NCI-H446 (cell line): Measurements from ENCODE around the gene PALLD.
"Not testable (repeated sequence)": the region's sequence is repeated elsewhere in the genome, so short reads cannot be mapped to it uniquely, and the experiment has no call there.

Source experiments
- DNase-seq, 2 experiments: peaks; one replicate each; lab custom pipeline; 2025; lab: John Stamatoyannopoulos, UW

The PALLD gene

GRCh38 chr4:168702581-168703087, 205.8 kb downstream of the PALLD start:
- DNase-seq = not testable (repeated sequence)

DNA sequence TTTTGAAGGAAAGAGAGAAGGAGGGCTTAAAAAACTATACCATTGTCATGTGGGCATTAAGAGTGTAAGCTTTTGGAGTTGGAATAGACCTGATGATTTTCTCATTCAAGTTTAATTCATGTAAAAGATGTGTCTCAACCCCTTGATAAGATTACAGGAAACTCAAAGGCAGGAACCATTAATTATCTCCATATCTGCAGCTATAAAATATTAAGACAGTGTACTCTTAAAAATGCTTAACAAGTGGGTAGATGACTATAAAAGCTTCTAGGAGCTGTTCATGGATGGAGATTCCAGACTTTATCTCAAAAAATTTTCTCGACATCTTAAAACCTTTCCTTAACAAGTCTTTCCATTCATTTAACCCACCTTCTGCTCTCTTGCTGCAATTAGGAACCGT, 208.3 kb downstream of the PALLD start:
- no peak for DNase-seq

DNA sequence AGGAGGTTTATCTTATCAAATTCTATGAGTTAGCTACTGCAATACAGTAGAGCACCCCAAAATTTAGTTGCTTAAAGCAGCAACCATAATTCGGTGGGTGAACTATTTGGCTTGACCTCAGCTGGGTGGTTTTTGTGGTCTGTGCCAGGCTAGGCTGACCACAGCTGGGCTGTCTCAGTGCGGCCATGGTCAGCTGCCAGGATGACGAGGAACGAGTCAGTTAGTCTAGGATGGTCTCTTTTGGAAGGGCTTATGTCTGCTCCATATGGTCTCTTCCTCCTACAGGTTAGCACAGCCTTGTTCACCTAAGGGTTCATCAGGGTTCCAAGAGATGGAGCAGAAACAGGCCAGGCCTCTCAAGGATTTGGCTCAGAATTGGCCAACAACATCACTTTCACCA, 210.4 kb downstream of the PALLD start:
- no peak for DNase-seq

GRCh38 chr4:168708108-168708507, 211.3 kb downstream of the PALLD start:
- no peak for DNase-seq

GRCh38 chr4:168710353-168710946, 213.6 kb downstream of the PALLD start:
- peak; percentile 28 to 34 for DNase-seq

- peak in 1 of 2 experiments; percentile 50 for DNase-seq
Measured at GRCh38 chr4:168711197-168712140, 214.6 kb downstream of the PALLD start.

DNA sequence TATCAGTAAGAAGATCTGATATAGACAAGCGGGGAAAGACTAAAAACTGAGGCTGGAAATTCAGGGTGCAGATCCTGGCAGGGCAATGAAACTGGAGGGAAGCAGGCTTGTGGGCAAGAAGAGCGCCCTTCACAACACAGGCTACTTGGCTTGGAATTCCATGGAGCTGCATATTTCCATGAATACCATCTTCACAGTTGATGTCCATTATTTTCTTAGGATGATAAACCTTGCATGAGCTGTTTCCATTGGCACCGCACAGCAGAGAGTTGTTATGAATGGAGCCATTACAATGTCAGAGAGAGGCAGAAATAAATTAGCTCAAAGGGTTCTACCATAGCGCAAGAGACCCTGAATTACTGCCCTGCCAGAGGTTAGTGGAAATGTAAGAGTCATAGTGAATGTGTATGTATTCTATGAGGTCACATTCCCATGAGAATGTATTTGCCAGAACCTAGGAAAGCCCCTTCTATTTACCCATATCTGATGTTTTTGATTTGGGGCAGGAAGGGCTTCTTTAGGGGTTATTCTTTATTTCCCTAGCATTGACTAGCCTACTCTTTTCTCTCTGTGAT, 215.6 kb downstream of the PALLD start:
- DNase-seq = no peak

DNA sequence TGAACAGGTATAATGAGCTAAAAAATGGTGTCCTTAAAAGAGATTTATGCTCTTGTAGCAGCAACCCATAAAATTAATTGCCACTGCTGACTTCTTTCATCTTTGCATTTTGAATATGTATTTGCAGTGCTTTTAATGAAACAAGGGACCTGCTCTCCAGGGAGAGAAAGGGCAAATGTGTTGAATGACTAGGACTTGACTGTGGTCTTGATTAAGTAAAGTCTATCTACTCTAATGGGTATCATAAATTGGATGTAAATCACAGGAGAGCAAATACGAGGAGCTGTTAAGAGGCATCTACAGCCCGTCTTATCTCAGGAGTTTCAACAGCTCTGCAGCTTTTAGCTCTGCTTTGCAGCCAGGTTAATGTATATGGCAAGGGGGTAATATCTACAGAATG, 216.4 kb downstream of the PALLD start:
- no peak for DNase-seq

GRCh38 chr4:168715896-168716295, 219.0 kb downstream of the PALLD start:
- DNase-seq = no peak

DNA sequence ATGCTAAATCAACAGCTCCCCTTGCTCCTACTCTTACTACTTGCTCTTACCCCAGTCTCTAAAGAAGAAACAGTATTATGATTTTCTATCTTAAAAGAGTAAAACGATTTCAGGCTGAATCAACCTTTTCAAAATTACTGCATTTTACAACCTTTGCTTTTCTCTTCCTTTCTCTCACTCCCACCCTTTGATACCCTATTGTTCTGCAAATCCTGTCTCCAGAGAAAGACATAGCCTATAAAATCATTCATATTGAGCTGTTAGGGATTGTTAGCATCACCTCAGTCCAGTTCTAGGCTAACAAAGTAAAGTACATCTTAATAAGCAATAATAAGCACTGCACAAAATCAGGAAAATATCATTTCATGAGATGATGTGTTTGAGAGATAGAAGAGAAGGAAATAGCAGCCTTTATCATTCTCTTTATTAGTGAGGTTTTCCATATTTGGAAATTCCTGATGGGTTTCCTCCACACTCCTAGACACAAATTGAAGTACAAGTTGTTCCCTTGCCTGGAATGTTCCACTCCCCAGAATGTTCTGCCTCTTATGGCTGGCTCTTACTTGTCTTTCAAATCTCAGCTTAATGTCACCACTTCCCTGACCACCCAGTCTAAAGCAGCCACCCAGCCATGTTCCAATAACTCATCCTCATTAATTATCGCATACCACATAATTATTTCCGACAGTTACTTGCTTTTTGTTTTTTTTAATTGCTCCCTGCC, 219.7 kb downstream of the PALLD start:
- DNase-seq = no peak

GRCh38 chr4:168717847-168718246, 221.0 kb downstream of the PALLD start:
- DNase-seq = no peak

DNA sequence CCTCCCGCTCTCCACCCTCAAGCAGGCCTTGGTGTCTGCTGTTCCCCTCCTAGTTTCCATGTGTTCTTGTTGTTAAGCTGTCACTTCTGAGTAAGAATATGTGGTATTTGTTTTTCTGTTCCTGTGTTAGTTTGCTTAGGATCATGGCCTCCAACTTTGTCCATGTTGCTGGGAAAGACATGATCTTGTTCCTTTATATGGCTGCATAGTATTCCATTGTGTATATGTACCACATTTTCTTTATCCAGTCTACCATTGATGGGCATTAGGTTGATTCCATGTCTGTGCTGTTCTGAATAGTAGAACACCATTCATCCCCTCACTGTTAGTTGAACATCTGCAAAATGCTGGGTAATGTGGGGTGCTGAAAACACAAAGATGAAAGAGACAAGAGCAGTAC, 222.9 kb downstream of the PALLD start:
- no peak for DNase-seq

DNA sequence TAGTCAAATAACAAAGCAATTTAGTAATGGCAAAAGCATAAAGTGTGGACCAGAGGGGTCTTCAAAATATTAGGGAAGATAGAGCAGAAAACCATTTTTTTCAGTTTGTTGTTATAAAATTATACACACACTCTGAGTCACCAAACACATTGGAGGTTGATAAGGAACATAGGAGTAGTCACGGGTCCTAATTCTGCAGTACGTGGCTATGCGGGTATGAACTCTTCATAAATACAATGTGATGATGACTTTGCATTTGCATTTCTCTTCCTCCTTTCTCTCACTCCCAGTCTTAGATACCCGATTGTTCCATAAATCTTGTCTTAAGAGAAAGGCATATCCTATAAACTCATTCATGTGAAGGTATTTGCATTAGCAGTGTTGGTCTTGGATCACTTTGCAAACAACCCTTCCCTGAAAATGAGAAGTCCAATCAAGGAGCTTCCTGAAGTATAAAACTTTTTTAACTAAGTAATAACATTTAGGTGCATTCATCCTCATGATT, 223.6 kb downstream of the PALLD start:
- no peak for DNase-seq

DNA sequence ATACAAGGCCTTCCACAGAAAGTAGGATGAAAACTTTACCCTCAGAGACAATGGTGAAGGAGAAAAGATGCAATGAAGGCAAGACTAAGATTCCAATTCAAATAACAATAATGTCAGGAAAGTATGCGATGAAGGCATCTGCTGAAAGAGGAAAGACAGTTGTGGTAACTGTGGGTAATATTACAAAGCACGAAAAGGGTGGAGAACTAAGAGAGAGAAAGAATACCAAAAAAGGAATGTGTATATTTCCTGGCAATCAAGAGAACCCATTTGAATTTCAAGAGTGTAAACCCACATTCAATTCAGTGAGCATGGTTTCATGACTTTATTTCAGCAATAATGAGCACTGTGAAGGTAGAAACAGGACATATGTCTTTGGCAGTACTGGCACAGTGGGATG, 225.5 kb downstream of the PALLD start:
- no peak for DNase-seq

- no peak for DNase-seq
Measured at GRCh38 chr4:168723020-168723419, 226.2 kb downstream of the PALLD start.

GRCh38 chr4:168723569-168723968, 226.7 kb downstream of the PALLD start:
- no peak for DNase-seq

- DNase-seq = no peak
Measured at GRCh38 chr4:168724243-168724642, 227.4 kb downstream of the PALLD start.

- no peak for DNase-seq
Measured at GRCh38 chr4:168724686-168725411, 228.0 kb downstream of the PALLD start.

GRCh38 chr4:168725930-168726329, 229.1 kb downstream of the PALLD start:
- DNase-seq = no peak

GRCh38 chr4:168727181-168727580, 230.3 kb downstream of the PALLD start:
- not testable (repeated sequence) for DNase-seq

DNA sequence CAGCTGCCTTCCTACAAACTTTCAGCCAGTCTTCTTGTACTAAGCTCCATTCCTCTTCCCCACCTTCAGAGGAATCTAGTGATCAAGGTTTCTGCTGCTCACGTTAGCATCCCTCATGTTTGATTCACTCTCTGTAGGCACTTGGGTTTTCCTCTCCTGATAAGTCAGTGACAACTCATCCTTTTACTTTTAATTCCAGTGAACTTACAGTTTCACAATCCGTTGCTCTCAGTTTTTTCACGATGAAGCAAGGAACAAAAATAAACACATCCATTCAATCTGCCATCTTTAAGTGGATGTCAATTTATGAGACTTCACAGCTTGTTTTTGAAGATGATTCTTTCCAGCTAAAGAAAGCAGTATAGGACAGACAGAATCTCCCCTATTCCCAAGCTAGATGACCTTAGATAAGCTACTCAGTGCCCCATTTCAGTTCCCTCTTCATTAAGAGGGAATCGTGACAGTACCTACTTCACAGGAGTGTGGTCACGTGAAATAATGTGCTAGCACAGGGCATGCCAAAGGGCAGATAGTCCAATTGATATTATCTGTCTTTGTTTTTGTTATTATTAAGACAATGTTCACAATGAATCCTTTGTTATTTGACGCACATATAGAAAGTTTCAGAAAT, 234.3 kb downstream of the PALLD start:
- no peak for DNase-seq
